HT-29 (cell line): ENCODE results near the gene CCDC73. TPM values are rescaled to one million over a fixed set of nuclear protein-coding genes. Genes with fewer than 3 reads are reported as not detected.

Source experiments
- DNase-seq: peaks from one replicate; pipeline ENCODE4 v3.0.0-alpha.2; 2015; ENCODE audit warnings: low spot score
- total RNA-seq: library from RNA; depleted of rRNA; stranded (reverse); fragments of >200 nt; shearing (Covaris generic); gene quantifications from 2 replicates; pipeline ENCODE4 v1.2.3, GENCODE V29; 2014

The CCDC73 gene
- total RNA-seq, 1 experiment from 2014 or later = not detected

GRCh38 chr11:32586576-32587190 lies 207.8 kb downstream of the CCDC73 start:
- peak; percentile 59 for DNase-seq

- DNase-seq = peak; percentile 39
These were observed 209.5 kb downstream of the CCDC73 start for GRCh38 chr11:32584921-32585320.

GRCh38 chr11:32583459-32584271 lies 210.8 kb downstream of the CCDC73 start, which contains the start of gene EIF3M:
EIF3M (plus strand) TSS chr11:32583831; CDS start chr11:32583888, 57 bp downstream.
- DNase-seq = peak; percentile 98

GRCh38 chr11:32581556-32581955 lies 212.9 kb downstream of the CCDC73 start:
- DNase-seq = peak; percentile 25

- DNase-seq = no peak
These were observed 213.5 kb downstream of the CCDC73 start for GRCh38 chr11:32580967-32581366.

- no peak for DNase-seq
These were observed 218.0 kb downstream of the CCDC73 start for GRCh38 chr11:32576456-32576855.

- DNase-seq = no peak
These were observed 219.4 kb downstream of the CCDC73 start for GRCh38 chr11:32575070-32575469.

- no peak for DNase-seq
These were observed 220.0 kb downstream of the CCDC73 start for GRCh38 chr11:32574421-32574820.

- no peak for DNase-seq
These were observed 221.2 kb downstream of the CCDC73 start for GRCh38 chr11:32573228-32573627.

- DNase-seq = no peak
These were observed 223.4 kb downstream of the CCDC73 start for GRCh38 chr11:32571039-32571438.

- no peak for DNase-seq
These were observed 225.1 kb downstream of the CCDC73 start for GRCh38 chr11:32569313-32569881.

GRCh38 chr11:32567154-32567553 lies 227.3 kb downstream of the CCDC73 start:
- DNase-seq = no peak

- no peak for DNase-seq
These were observed 227.9 kb downstream of the CCDC73 start for GRCh38 chr11:32566517-32566916.

- DNase-seq = no peak
These were observed 230.9 kb downstream of the CCDC73 start for GRCh38 chr11:32563600-32563959.

- DNase-seq = no peak
These were observed 231.4 kb downstream of the CCDC73 start for GRCh38 chr11:32562839-32563599.

GRCh38 chr11:32561835-32562234 lies 232.6 kb downstream of the CCDC73 start:
- DNase-seq = no peak

GRCh38 chr11:32555895-32556294 lies 238.6 kb downstream of the CCDC73 start:
- no peak for DNase-seq

- no peak for DNase-seq
These were observed 239.4 kb downstream of the CCDC73 start for GRCh38 chr11:32555091-32555490.
